Activated CD4-positive, alpha-beta T cell treated with anti-CD3 and anti-CD28 coated beads, Interleukin-2, amount 50 U/mL, for 24 hours (primary cell): Measurements from ENCODE around the gene UBE2D2.

Experiments used
- DNase-seq, 2 donors: peaks; one replicate each; pipeline ENCODE4 v3.0.0-alpha.2; 2020; ENCODE audit warnings: low read depth in 1 of 2, low spot score in 1 of 2

Gene UBE2D2

DNA sequence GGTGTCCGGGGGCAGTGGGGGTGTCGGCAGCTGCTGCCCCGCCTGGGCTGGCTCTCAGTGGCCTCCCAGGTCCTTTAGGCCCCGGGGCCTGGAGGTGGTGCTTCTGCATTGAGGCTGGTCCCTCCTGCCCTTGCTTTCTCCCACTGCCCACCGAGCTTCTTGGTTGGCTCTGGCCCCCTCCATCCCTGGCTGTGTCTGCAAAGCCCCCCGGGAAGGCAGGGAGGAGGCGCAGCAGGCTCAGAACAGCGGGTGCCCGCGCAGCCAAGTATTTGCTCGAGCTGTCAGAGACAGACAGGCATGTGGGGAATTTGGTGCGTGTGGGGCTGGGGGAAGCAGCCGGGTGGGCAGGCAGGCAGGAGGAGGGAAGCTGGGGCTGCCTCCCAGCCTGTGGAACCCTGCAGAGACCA, 98.6 kb downstream of the UBE2D2 start:
- DNase-seq = no peak

- DNase-seq = no peak
Observed at GRCh38 chr5:139660105-139660922, 99.2 kb downstream of the UBE2D2 start.

DNA sequence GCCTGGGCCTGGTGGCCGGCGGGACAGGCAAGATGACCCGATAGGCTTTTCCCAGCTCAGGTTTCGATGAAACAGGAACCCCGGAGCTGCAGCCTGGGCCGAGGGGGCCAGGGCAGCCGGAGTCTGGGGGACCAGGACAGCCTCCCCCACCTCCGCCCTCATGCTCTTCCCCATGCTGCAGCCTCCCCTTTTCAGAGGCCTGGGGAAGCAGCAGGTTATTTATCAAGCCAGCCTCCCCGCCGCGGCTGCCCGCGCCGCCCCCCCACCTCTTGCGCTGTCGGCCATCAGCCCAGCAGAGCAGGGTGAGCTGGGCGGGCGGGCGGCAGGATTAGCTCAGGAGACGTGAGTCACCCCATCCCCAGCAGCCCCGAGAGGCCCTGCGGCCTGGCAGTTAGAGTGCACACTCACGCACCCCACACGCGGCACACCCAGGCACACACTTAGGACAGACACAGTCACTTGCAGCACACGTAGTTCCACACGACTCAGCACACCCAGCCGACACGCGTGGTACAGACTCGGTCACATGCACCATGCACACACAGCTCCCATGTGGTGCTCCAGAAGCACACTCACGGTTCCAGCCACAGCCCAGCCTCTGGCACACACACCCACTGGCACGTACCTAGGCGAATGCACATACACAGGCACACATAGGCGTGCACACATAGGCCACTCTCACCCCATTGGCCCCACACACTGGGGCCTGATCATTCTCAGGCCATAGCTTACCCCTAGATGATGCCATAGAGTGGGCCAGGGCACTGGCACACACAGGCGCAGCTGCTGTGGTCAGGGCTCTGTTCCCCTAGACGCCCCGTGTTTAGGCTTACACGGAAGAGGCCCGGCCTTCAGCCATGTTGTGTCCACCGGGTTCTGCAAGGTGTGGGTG, 100.0 kb downstream of the UBE2D2 start:
- no peak for DNase-seq

- DNase-seq = no peak
Observed at GRCh38 chr5:139662617-139663016, 101.5 kb downstream of the UBE2D2 start.

GRCh38 chr5:139663207-139664085, 102.3 kb downstream of the UBE2D2 start:
- DNase-seq = no peak

GRCh38 chr5:139664086-139664693, 103.1 kb downstream of the UBE2D2 start:
- no peak for DNase-seq

- no peak for DNase-seq
Observed at GRCh38 chr5:139664727-139665351, 103.7 kb downstream of the UBE2D2 start.

- no peak for DNase-seq
Observed at GRCh38 chr5:139665626-139666025, 104.5 kb downstream of the UBE2D2 start.

DNA sequence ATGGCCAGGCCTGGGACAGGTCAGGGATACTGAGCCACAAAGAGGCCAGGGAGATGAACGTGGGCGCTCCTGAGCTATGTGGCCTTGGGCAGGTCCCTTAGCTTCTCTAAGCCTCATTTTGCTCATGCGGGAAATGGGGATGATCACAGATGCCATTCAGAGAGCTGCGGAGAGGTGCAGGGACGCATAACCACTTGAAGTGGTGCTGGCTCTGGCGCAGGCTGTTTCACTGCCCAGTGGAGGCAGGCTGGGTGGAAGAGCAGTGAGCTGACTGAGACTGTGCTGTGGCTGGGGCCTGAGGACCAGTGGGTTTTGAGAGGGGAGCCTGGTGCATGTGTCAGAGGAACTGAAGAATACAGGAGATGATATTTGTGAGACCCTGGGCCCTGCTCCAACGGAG, 105.4 kb downstream of the UBE2D2 start:
- DNase-seq = no peak

DNA sequence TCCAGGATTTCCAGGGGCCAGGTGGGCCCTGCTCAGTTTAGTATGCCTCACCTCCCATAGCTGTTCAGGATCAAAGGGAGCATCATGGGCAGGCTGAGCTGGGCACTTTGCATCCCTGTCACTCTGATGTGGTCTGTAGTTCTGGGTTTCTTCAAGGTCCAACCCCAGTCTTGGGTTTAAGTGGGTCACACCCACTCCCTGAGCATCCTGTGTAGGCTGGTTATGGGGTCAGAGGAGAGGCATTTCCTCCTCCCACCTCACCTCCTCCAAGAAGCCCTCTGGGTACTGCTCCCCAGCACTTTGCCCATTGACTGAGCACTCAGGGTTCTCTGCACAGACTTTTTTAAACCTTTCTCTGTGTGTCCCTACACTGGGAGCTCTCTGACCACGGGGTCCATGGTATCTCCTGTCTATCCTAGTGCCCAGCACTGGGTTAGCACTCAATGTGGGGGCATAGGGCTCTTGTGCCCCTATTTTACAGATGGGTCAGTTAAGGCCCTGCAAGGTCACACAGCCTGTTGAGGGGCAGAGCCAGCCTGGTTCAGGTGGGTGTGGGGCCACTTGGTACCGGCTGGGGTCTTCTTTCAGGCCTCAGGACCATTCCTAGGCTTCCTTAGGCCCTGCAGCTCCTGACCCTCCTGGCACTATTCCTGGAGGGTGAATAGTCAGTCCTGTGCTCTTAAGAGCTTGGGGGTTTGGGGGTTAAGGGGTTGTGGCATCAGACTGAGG, 106.0 kb downstream of the UBE2D2 start:
- DNase-seq = no peak

- no peak for DNase-seq
Observed at GRCh38 chr5:139667730-139668063, 106.6 kb downstream of the UBE2D2 start.

DNA sequence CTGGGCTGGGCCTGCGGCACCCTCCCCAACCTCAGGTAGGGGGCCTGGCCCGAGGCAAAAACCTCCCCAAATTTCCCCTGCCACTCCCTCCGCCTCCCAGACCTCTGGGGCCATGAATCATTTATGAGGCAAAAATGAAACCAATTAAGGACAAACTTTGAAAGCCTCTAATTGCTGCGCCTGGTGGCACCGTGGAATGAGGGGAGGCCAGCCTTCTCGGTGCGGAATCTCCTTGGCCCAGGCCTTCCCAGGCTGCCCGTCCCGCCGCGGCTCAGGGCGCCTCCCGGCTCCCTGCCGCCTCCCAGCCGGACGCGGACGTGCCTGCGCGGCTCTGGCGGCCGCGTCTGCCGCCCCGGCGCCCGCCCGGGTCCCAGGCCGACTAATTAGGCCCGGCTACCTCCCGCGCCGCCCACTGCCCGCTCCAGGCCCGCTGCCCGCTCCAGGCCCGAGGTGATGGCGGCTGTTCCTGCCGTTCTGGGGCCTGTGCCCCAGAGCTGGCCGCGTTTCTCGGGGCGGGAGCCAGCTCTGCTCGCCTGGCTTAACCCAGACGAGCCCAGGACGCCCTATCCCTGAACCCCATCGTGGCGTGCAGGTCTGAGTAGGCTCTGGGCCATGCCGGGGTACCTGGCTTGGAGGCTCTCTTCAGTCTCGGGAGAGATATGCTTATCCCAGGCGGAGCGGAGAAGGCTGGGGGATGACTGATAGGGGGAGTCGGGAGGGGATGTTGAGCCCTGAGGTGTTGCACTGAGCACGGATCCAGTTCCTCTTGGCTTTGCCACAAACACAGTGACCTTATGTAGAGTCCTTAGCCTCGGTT, 107.1 kb downstream of the UBE2D2 start:
- peak in 1 of 2 donors; percentile 14 for DNase-seq

GRCh38 chr5:139668924-139669661, 108.0 kb downstream of the UBE2D2 start:
- no peak for DNase-seq

- DNase-seq = no peak
Observed at GRCh38 chr5:139669662-139670368, 108.7 kb downstream of the UBE2D2 start.

DNA sequence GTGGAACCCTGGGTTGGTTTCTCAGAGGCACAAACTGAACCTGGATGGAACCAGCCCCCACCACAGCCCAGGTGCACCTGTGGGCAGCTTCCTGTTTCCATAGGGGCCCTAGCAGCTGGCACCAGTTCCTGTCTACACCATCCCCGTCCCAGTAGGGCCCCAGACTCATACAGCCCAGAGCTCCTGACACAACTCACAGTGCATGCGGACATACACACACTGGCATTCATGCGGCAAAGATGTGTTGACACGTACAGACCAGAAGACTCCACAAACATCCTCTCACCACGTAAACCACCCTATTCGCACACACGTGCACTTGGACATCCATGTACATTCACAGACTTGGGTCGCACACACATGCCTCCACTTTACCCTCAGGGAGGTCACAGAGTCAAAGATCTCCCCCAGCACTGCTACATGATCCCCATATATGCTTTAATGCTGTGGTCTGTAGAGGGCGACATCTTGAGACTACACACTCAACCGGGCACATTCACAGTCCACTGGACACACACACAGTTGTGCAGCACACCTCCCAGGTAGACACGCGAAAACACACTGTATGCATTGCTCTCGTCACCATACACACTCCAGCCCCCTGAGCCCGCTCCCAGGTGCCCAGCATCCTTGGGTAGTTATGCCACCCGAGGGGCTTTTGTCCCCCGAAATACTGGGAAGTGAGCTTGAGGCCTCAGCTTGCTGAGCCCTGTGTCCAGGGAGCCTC, 109.4 kb downstream of the UBE2D2 start:
- no peak for DNase-seq

DNA sequence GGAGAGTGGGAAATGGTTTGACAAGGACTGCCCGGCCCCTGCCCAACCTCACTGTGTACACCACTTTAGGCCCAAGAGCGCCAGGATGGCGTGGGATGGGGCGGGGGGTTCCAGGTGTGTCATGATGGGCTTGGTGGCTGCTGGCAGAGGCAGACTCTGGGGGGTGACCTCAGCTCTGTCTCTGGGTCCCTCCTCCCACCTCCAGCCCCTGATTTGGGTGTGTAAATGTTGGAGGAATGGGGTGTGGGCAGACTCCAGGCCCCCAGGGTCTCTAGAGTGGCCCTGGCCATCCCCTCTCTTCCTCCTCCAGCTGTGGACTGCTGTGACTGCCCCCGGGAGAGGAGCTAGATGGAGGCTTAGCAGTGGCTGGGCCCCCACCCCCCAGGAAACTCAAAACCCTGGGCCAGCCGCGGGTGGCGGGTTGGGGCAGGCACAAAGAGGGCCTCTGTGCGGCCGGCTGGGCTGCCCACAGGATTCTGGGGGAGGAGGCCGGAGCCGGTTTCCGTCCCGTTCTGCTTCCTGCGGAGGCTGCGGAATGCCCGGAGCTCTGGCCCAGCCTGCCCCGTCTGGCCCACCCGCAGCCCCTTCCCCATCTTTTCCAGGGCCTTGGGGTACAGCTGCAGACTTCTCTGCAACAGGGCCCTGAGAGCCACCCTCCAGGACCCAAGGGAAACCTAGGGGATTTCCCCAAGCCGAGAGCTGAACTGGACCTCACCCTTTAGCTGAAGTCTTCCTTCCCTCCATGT, 110.1 kb downstream of the UBE2D2 start:
- no peak for DNase-seq
